GM12801 (cell line): ENCODE results near the gene CR1.

Source experiments
- CTCF ChIP-seq: IDR thresholded peaks from one replicate; pipeline ENCODE4 v1.5.1; 2011; ENCODE audit warnings: control low read depth; ENCODE audit not compliant: insufficient read length; ENCODE audit errors: extremely low read depth

CR1 gene

GRCh38 chr1:207510444-207510843 lies 14.5 kb downstream of the CR1 start:
- no peak for TF ChIP-seq CTCF

GRCh38 chr1:207514890-207515289 lies 18.9 kb downstream of the CR1 start:
- TF ChIP-seq CTCF: no peak

- TF ChIP-seq CTCF: no peak
These were observed 20.8 kb downstream of the CR1 start for GRCh38 chr1:207516729-207517128.

GRCh38 chr1:207518608-207519236 lies 22.8 kb downstream of the CR1 start:
- TF ChIP-seq CTCF: no peak

- no peak for TF ChIP-seq CTCF
These were observed 23.8 kb downstream of the CR1 start for GRCh38 chr1:207519505-207520399.

GRCh38 chr1:207565546-207566468 lies 69.8 kb downstream of the CR1 start:
- no peak for TF ChIP-seq CTCF
